ENCODE data around the gene DOK4.

DNA sequence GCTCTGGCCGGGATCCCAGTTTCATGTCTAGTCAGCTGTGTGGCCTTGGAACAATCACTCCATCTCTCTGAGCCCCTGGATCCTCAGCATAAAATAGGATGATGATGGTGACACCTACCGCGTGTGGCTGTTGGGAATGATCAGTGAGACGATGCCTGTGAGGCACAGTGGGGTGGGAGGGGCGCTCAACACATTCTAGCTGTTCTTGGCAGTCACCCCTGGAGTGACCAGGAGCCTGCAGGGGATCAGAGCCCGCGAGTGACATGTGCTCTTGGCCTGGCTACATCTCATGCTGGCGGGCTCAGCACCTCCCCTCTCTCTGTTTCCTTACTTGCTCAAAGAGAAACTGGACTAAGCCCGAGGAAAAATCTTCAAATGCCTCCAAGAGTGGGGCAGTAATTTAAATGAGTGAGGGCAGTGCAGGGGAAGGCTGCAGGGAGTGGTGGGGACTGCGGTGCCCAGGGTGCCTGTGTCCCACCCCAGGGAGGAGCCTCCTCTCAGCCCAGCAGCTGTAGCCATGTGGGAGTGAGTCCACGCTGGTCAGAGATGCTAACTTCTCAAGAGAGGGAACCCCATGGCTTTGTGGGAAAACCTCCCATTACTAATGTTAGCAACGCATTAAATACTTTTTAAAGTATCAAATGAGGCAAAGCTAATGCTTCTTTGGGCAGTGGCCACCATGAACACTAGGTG lies 23.1 kb upstream of the DOK4 start:
- TF ChIP-seq CTCF (IDR thresholded peaks at IDR 0.05) = no peak
- no peak for TF ChIP-seq EP300 (IDR thresholded peaks at IDR 0.05)
- TF ChIP-seq POLR2A (IDR thresholded peaks at IDR 0.05) = no peak
- TF ChIP-seq POLR2AphosphoS5 (IDR thresholded peaks at IDR 0.05) = no peak

Measured in gastroesophageal sphincter (tissue), 3 donors.